ENCODE measurements around the gene CAVIN3. TPM values are rescaled to one million over a fixed set of nuclear protein-coding genes. Genes with fewer than 3 reads are reported as not detected.

The CAVIN3 gene
- total RNA-seq, 1 experiment from 2014 or later: 18.6 TPM

DNA sequence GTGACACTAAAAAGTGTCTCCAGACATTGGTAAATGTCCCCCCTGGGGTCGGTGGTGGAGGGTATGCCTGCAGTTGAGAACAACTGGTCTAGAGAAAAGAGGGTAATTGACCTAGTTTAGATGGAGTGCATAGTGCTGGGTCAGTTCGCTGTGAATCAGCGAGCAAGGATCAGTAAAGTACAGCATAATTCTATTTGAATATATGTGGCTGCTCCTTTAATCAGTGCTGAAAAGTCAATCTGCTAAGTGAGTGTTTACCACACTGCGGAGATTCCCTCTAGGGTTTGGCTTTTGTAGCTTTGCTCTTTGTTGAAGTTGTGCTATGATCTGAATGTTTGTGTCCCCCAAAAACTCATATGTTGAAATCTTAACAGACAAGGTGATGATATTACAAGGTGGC is 15.0 kb downstream of the CAVIN3 start (continued):
- TF ChIP-seq CEBPB (IDR thresholded peaks at IDR 0.05; ENCODE audit: low read depth) (no peak), EZH2 (IDR thresholded peaks at IDR 0.05) (no peak), SRF (IDR thresholded peaks at IDR 0.05; ENCODE audit: low read depth) (no peak), SIN3A (IDR thresholded peaks at IDR 0.05; ENCODE audit: low read depth) (no peak), EZH2phosphoT487 (IDR thresholded peaks at IDR 0.05; ENCODE audit: borderline replicate concordance) (no peak)

DNA sequence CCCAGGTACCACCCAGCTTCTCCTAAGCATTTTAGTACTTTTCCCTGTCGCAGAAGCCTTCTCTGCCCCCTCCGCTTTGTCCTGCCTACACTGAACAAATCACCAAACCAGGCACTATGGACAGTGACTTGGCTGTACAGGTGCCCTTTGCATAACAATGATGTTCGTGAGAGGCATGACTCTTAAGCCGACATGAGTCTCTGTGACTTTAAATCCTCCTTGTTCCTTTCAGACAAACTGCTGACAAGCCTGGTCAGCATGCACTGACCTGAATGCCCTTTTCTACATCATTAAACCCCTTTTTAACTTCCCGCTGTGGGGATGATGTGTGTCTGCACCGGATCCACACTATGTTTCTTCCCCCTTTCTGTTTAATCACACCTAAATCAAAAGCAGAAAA is 16.6 kb downstream of the CAVIN3 start:
- BruUV-seq (replicated peaks): no TSS peak
- H2AFZ ChIP-seq (ENCODE audit: low read depth, low read length, poor library complexity, severe bottlenecking): no peak overlapping the region
- no peak for DNase-seq (ENCODE audit: low read depth, low spot score)
- no peaks in the 10 kb centered on the region for H3K36me3 ChIP-seq (ENCODE audit: control insufficient read depth in 1 of 2, insufficient read depth in 2 of 2, low read length in 2 of 2)
- RAD21 ChIA-PET (ENCODE audit: low non-redundant PET in 1 of 2, low total read pairs in 2 of 2, uncharacterized antibody in 2 of 2, unreplicated experiment in 2 of 2): no interaction called here
- no peaks in the 10 kb centered on the region for H3K9me2 ChIP-seq (ENCODE audit: insufficient read depth)
- H3K4me2 ChIP-seq (ENCODE audit: low read length): no peak overlapping the region
- no peak overlapping the region for H3K9ac ChIP-seq (ENCODE audit: low read length)
- no peaks in the 10 kb centered on the region for H3K9me3 ChIP-seq (ENCODE audit: control insufficient read depth in 1 of 2, insufficient read depth in 1 of 2, low read depth in 1 of 2, low read length in 2 of 2)
- no peak overlapping the region for H3K27ac ChIP-seq (ENCODE audit: low read depth, low read length)
- H3K79me2 ChIP-seq (ENCODE audit: insufficient read depth, low read length): no peaks in the 10 kb centered on the region
- intact Hi-C loops (cut with micrococcal nuclease): no loop called here
- ATAC-seq: no peak
- H3K4me1 ChIP-seq (ENCODE audit: control insufficient read depth in 1 of 2, insufficient read depth in 2 of 2, low read length in 2 of 2): no peaks in the 10 kb centered on the region
- POLR2A ChIA-PET: no interaction called here
- CTCF ChIA-PET: no interaction called here
- peaks cover 10% of the 10 kb centered on the region for H3K27me3 ChIP-seq (ENCODE audit: insufficient read depth, low read length)
- H4K20me1 ChIP-seq (ENCODE audit: insufficient read depth): no peaks in the 10 kb centered on the region
- H3K4me3 ChIP-seq (replicated peaks in 1 of 2; ENCODE audit: low read depth in 1 of 2, low read length in 2 of 2): no peak overlapping the region
- TF ChIP-seq EGR1 (IDR thresholded peaks at IDR 0.05; ENCODE audit: low read depth) (no peak), FOSL1 (IDR thresholded peaks at IDR 0.05; ENCODE audit: low read depth) (no peak), ZNF274 (IDR thresholded peaks at IDR 0.05; ENCODE audit: low read depth, low read length) (no peak), EZH2phosphoT487 (IDR thresholded peaks at IDR 0.05; ENCODE audit: borderline replicate concordance) (no peak), POLR2A (IDR thresholded peaks at IDR 0.05; ENCODE audit: borderline replicate concordance, extremely low read depth, insufficient read depth, insufficient read length) (no peak), POLR2AphosphoS5 (IDR thresholded peaks at IDR 0.05; ENCODE audit: low read depth, low read length) (no peak), TCF7L2 (IDR thresholded peaks at IDR 0.05; ENCODE audit: borderline replicate concordance, extremely low read depth, insufficient read depth, insufficient read length) (no peak), JUND (IDR thresholded peaks at IDR 0.05) (no peak), CEBPB (IDR thresholded peaks at IDR 0.05; ENCODE audit: low read depth) (no peak), CBX3 (IDR thresholded peaks at IDR 0.05; ENCODE audit: low read depth) (no peak), SP1 (IDR thresholded peaks at IDR 0.05; ENCODE audit: low read depth) (no peak), SIN3A (IDR thresholded peaks at IDR 0.05; ENCODE audit: low read depth) (no peak), EZH2 (IDR thresholded peaks at IDR 0.05) (no peak), RAD21 (IDR thresholded peaks at IDR 0.05; ENCODE audit: low read depth) (no peak), SRF (IDR thresholded peaks at IDR 0.05; ENCODE audit: low read depth) (no peak)
- TF ChIP-seq, protein P1, sequence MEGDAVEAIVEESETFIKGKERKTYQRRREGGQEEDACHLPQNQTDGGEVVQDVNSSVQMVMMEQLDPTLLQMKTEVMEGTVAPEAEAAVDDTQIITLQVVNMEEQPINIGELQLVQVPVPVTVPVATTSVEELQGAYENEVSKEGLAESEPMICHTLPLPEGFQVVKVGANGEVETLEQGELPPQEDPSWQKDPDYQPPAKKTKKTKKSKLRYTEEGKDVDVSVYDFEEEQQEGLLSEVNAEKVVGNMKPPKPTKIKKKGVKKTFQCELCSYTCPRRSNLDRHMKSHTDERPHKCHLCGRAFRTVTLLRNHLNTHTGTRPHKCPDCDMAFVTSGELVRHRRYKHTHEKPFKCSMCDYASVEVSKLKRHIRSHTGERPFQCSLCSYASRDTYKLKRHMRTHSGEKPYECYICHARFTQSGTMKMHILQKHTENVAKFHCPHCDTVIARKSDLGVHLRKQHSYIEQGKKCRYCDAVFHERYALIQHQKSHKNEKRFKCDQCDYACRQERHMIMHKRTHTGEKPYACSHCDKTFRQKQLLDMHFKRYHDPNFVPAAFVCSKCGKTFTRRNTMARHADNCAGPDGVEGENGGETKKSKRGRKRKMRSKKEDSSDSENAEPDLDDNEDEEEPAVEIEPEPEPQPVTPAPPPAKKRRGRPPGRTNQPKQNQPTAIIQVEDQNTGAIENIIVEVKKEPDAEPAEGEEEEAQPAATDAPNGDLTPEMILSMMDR (IDR thresholded peaks at IDR 0.05 in 2 of 3, conservative IDR thresholded peaks at IDR 0.05 in 1 of 3; ENCODE audit: borderline replicate concordance in 1 of 3, insufficient read depth in 1 of 3, low read depth in 2 of 3, low read length in 2 of 3): no peak
- TF ChIP-seq, protein P2, sequence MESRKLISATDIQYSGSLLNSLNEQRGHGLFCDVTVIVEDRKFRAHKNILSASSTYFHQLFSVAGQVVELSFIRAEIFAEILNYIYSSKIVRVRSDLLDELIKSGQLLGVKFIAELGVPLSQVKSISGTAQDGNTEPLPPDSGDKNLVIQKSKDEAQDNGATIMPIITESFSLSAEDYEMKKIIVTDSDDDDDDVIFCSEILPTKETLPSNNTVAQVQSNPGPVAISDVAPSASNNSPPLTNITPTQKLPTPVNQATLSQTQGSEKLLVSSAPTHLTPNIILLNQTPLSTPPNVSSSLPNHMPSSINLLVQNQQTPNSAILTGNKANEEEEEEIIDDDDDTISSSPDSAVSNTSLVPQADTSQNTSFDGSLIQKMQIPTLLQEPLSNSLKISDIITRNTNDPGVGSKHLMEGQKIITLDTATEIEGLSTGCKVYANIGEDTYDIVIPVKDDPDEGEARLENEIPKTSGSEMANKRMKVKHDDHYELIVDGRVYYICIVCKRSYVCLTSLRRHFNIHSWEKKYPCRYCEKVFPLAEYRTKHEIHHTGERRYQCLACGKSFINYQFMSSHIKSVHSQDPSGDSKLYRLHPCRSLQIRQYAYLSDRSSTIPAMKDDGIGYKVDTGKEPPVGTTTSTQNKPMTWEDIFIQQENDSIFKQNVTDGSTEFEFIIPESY (IDR thresholded peaks at IDR 0.05; ENCODE audit: extremely low read depth, insufficient replicate concordance, low read length): no peak
- TF ChIP-seq, protein P3, sequence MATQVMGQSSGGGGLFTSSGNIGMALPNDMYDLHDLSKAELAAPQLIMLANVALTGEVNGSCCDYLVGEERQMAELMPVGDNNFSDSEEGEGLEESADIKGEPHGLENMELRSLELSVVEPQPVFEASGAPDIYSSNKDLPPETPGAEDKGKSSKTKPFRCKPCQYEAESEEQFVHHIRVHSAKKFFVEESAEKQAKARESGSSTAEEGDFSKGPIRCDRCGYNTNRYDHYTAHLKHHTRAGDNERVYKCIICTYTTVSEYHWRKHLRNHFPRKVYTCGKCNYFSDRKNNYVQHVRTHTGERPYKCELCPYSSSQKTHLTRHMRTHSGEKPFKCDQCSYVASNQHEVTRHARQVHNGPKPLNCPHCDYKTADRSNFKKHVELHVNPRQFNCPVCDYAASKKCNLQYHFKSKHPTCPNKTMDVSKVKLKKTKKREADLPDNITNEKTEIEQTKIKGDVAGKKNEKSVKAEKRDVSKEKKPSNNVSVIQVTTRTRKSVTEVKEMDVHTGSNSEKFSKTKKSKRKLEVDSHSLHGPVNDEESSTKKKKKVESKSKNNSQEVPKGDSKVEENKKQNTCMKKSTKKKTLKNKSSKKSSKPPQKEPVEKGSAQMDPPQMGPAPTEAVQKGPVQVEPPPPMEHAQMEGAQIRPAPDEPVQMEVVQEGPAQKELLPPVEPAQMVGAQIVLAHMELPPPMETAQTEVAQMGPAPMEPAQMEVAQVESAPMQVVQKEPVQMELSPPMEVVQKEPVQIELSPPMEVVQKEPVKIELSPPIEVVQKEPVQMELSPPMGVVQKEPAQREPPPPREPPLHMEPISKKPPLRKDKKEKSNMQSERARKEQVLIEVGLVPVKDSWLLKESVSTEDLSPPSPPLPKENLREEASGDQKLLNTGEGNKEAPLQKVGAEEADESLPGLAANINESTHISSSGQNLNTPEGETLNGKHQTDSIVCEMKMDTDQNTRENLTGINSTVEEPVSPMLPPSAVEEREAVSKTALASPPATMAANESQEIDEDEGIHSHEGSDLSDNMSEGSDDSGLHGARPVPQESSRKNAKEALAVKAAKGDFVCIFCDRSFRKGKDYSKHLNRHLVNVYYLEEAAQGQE (IDR thresholded peaks at IDR 0.05; ENCODE audit: low read depth): no peak
- TF ChIP-seq, protein P4, sequence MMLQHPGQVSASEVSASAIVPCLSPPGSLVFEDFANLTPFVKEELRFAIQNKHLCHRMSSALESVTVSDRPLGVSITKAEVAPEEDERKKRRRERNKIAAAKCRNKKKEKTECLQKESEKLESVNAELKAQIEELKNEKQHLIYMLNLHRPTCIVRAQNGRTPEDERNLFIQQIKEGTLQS (IDR thresholded peaks at IDR 0.05): no peak

All from HCT116 (cell line).